Activated CD8-positive, alpha-beta T cell treated with anti-CD3 and anti-CD28 coated beads for 36 hours (primary cell): ENCODE measurements around the gene PIAS4. TPM values are rescaled to one million over a fixed set of nuclear protein-coding genes. Genes with fewer than 3 reads are reported as not detected.

Experiments used
- ATAC-seq: fragments of 200-7000 bp; cut with Tn5 transposase; one replicate; pipeline ENCODE4 v1.10.0; 2021; ENCODE audit warnings: mild to moderate bottlenecking, moderate library complexity
- CTCF ChIA-PET: fragments of 350-600 bp; sonication (Branson Sonifier 250); formaldehyde crosslinking; loops from one replicate; lab custom pipeline; 2021; ENCODE audit warnings: antibody characterized with exemption; lab: Charles Lee
- POLR2A ChIA-PET: fragments of 350-600 bp; sonication (Branson Sonifier 250); formaldehyde crosslinking; loops from one replicate; lab custom pipeline; 2021; ENCODE audit warnings: antibody characterized with exemption; lab: Charles Lee
- DNase-seq: peaks from one replicate; pipeline ENCODE4 v3.0.0-alpha.2; 2020
- H3K27ac Mint-ChIP-seq: one replicate; pipeline ENCODE4 v1.8.0; 2021; ENCODE audit warnings: mild to moderate bottlenecking, mixed read lengths
- H3K27me3 Mint-ChIP-seq: one replicate; pipeline ENCODE4 v1.8.0; 2021; ENCODE audit warnings: mixed read lengths
- H3K36me3 Mint-ChIP-seq: one replicate; pipeline ENCODE4 v1.8.0; 2021; ENCODE audit warnings: low read depth, mixed read lengths
- H3K4me1 Mint-ChIP-seq: one replicate; pipeline ENCODE4 v1.8.0; 2021; ENCODE audit warnings: low read depth, mixed read lengths
- H3K4me3 Mint-ChIP-seq: one replicate; pipeline ENCODE4 v1.8.0; 2021; ENCODE audit warnings: mild to moderate bottlenecking, moderate library complexity, mixed read lengths
- H3K9me3 Mint-ChIP-seq: one replicate; pipeline ENCODE4 v1.8.0; 2021; ENCODE audit warnings: mixed read lengths
- CTCF ChIP-seq: fragments of 200-600 bp; IDR thresholded peaks from one replicate; pipeline ENCODE4 v1.8.0; 2022; ENCODE audit warnings: antibody characterized with exemption, mild to moderate bottlenecking
- intact Hi-C: fragments of 100-400 bp; cut with micrococcal nuclease; formaldehyde crosslinking; loops from one replicate; pipeline ENCODE4 v1.10.0; 2022
- total RNA-seq, 2 experiments: library from RNA; stranded (reverse); gene quantifications; one replicate each; pipeline ENCODE4 v1.2.3, GENCODE V29; 2021

Gene PIAS4
- total RNA-seq, 2 experiments from 2014 or later = 22.2 TPM

- ATAC-seq = no peak
- no peak for TF ChIP-seq CTCF
- Mint-ChIP-seq H3K36me3 (peaks cover 10% of the 10 kb centered on the region), H3K27me3 (no peaks in the 10 kb centered on the region), H3K27ac (no peak overlapping the region), H3K9me3 (no peaks in the 10 kb centered on the region), H3K4me3 (no peak overlapping the region), H3K4me1 (peaks cover 5% of the 10 kb centered on the region)
- ChIA-PET POLR2A (interaction anchor here (0.6 kb wide), 2 partner anchors 97 to 145 kb away, joined by 3 read pairs; no protein-coding TSS in a partner anchor), CTCF (no interaction called here)
- no peak for DNase-seq
- intact Hi-C loops = no loop called here
Measured at GRCh38 chr19:4043401-4043800, 35.9 kb downstream of the PIAS4 start.

- POLR2A ChIA-PET = interaction anchor here (0.6 kb wide), 1 partner anchor 102 kb away, joined by 3 read pairs; no protein-coding TSS in a partner anchor
- CTCF ChIA-PET = interaction anchor here (1.5 kb wide), 1 partner anchor 96 kb away, joined by 5 read pairs; no protein-coding TSS in a partner anchor
Measured at GRCh38 chr19:4043966-4044715, 36.6 kb downstream of the PIAS4 start.

GRCh38 chr19:4044990-4045465 is 37.5 kb downstream of the PIAS4 start:
- Mint-ChIP-seq H3K4me1 (peaks cover 9% of the 10 kb centered on the region), H3K9me3 (no peaks in the 10 kb centered on the region), H3K4me3 (no peak overlapping the region), H3K27me3 (no peaks in the 10 kb centered on the region), H3K36me3 (peaks cover 15% of the 10 kb centered on the region), H3K27ac (no peak overlapping the region)
- ChIA-PET CTCF (interaction anchor here (1.5 kb wide), 1 partner anchor 95 kb away, joined by 5 read pairs; no protein-coding TSS in a partner anchor), POLR2A (interaction anchor here (1.7 kb wide), 1 partner anchor 15 kb away, joined by 5 read pairs; no protein-coding TSS in a partner anchor)
- intact Hi-C loops = no loop called here
- TF ChIP-seq CTCF = no peak
- ATAC-seq (no peak), DNase-seq (no peak)

More at GRCh38 chr19:4043966-4044715, 36.6 kb downstream of the PIAS4 start:
- intact Hi-C loops = no loop called here
- no peaks in the 10 kb centered on the region for H3K9me3 Mint-ChIP-seq
- no peak overlapping the region for H3K27ac Mint-ChIP-seq
- H3K36me3 Mint-ChIP-seq = peaks cover 10% of the 10 kb centered on the region
- ATAC-seq (no peak), DNase-seq (no peak)
- no peak for TF ChIP-seq CTCF
- H3K4me3 Mint-ChIP-seq = no peak overlapping the region
- no peaks in the 10 kb centered on the region for H3K27me3 Mint-ChIP-seq
- peaks cover 5% of the 10 kb centered on the region for H3K4me1 Mint-ChIP-seq

GRCh38 chr19:4045597-4046361 is 38.2 kb downstream of the PIAS4 start:
- Mint-ChIP-seq H3K36me3 (peaks cover 17% of the 10 kb centered on the region), H3K4me3 (no peak overlapping the region), H3K27ac (peak overlapping the region; percentile 34), H3K27me3 (no peaks in the 10 kb centered on the region), H3K9me3 (no peaks in the 10 kb centered on the region), H3K4me1 (peaks cover 14% of the 10 kb centered on the region)
- CTCF ChIA-PET = interaction anchor here (1.5 kb wide), 1 partner anchor 94 kb away, joined by 5 read pairs; no protein-coding TSS in a partner anchor
- POLR2A ChIA-PET = interaction anchor here (0.6 to 1.7 kb wide), 2 partner anchors 14 to 50 kb away, joined by 3 to 5 read pairs; no protein-coding TSS in a partner anchor
- DNase-seq = no peak
- TF ChIP-seq CTCF = no peak
- intact Hi-C loops = no loop called here
- ATAC-seq = no peak
